NCI-H1048 (cell line): ENCODE measurements around the gene C19orf12.
"Not testable (repeated sequence)": the region's sequence is repeated elsewhere in the genome, so short reads cannot be mapped to it uniquely, and the experiment has no call there.

Experiments
- DNase-seq: peaks from one replicate; lab custom pipeline; 2025; lab: John Stamatoyannopoulos, UW

C19orf12 gene

GRCh38 chr19:29675120-29675649 is 39.9 kb downstream of the C19orf12 start:
- DNase-seq, result no peak

- DNase-seq, result no peak
Measured at GRCh38 chr19:29674374-29675119, 40.5 kb downstream of the C19orf12 start.

- DNase-seq, result no peak
Measured at GRCh38 chr19:29673451-29674371, 41.4 kb downstream of the C19orf12 start.

- DNase-seq, result no peak
Measured at GRCh38 chr19:29672933-29673336, 42.1 kb downstream of the C19orf12 start.

GRCh38 chr19:29672319-29672932 is 42.6 kb downstream of the C19orf12 start:
- DNase-seq, result no peak

GRCh38 chr19:29671393-29672160 is 43.5 kb downstream of the C19orf12 start:
- peak; percentile 19 for DNase-seq

- DNase-seq, result not testable (repeated sequence)
Measured at GRCh38 chr19:29671026-29671392, 44.1 kb downstream of the C19orf12 start.

GRCh38 chr19:29670255-29670654 is 44.8 kb downstream of the C19orf12 start:
- DNase-seq, result no peak

GRCh38 chr19:29668746-29669609 is 46.1 kb downstream of the C19orf12 start:
- no peak for DNase-seq

GRCh38 chr19:29667901-29668341 is 47.1 kb downstream of the C19orf12 start:
- DNase-seq, result no peak

GRCh38 chr19:29667387-29667783 is 47.7 kb downstream of the C19orf12 start:
- no peak for DNase-seq

- DNase-seq, result no peak
Measured at GRCh38 chr19:29666578-29667386, 48.3 kb downstream of the C19orf12 start.

- no peak for DNase-seq
Measured at GRCh38 chr19:29665826-29666577, 49.1 kb downstream of the C19orf12 start.

- DNase-seq, result peak; percentile 39
Measured at GRCh38 chr19:29665215-29665825, 49.7 kb downstream of the C19orf12 start, which contains the start of gene PLEKHF1. Gene PLEKHF1, plus strand, starts transcription at chr19:29665461. Its CDS starts 8,379 bp downstream, at chr19:29673840.

- no peak for DNase-seq
Measured at GRCh38 chr19:29664753-29665214, 50.3 kb downstream of the C19orf12 start.

GRCh38 chr19:29663861-29664752 is 51.0 kb downstream of the C19orf12 start:
- no peak for DNase-seq
